ENCODE measurements around the gene ENDOV. TPM values are rescaled to one million over a fixed set of nuclear protein-coding genes. Genes with fewer than 3 reads are reported as not detected.
A peak's percentile ranks its signal among the peaks of the same experiment; 100 is the strongest.

ENDOV gene
- total RNA-seq, 1 donor from 2014 or later = 16.9 TPM

DNA sequence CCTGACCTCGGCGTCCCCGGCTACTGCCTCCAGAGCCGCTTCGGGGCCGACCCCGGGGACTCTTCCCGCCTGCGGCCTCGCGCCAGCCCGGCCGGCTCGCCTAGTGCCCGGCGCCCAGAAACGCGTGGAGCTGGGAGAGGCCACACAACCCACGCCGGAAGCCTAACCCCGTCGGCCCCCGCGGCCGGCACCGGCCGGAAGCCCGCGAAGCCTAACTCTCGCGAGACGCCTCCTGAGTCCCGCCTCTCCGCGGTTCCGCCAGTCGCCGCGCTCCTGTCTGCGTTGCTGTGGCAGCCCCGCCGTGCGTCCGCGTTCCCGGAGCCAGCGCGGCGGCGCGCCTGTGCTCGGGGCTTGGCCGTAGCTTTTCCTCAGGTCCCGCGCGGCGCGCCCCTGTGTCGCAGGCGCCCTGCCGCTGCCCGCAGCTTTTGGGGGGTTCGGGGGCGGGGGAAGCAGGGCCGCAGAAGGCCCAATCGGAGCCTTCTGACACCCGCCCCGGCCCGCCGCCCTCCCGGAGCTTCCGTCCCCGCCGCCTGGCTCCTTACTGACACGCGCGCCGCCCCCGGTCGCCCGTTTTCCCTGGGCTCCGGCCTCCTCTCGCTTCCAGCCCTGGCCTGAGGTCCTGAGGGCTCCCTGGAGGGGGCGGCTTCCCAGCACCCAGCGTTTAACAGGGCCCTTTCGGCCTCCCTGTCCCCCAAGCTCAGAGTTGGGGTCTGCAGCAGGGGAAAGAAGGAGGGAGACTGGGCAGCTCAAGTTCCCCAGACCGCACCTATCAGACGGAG is 39.8 kb downstream of the ENDOV start:
- no peaks in the 10 kb centered on the region for H3K9me3 Mint-ChIP-seq
- H3K27me3 Mint-ChIP-seq (ENCODE audit: insufficient read depth) = peaks cover 4% of the 10 kb centered on the region
- peak overlapping the region; percentile 95 for H3K27ac Mint-ChIP-seq
- peaks cover 45% of the 10 kb centered on the region for H3K4me1 Mint-ChIP-seq (ENCODE audit: low read depth)
- peak overlapping the region; percentile 93 for H3K4me3 Mint-ChIP-seq
- DNase-seq (ENCODE audit: low spot score) = peak; percentile 96
- H3K36me3 Mint-ChIP-seq (ENCODE audit: low read depth) = no peaks in the 10 kb centered on the region
- intact Hi-C loops (cut with micrococcal nuclease) = loop anchor here (1.0 to 2.0 kb wide), 6 partner anchors 20 to 581 kb away; partner anchors contain the start of genes BAIAP2, ENDOV and RPTOR

DNA sequence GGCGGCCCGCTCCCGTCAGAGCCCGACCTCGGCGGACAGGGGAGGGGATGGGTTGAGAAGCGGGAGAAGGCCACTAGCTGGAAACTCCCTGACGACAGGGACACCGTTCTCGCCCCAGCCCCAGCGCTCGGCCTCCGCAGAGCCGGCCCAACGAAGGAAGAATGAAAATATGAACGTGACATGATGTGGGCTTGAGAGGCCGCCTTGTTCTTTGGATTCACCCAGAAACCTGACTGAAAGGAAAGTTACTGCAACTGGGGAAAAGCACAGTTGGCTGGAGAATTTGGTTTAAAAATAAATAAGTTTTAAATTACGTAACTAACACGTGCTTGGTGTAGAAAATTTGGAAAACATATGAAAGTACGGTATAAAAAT is 40.4 kb downstream of the ENDOV start:
- H3K36me3 Mint-ChIP-seq (ENCODE audit: low read depth) = no peaks in the 10 kb centered on the region
- DNase-seq (ENCODE audit: low spot score) = peak; percentile 50
- H3K4me3 Mint-ChIP-seq = peak overlapping the region; percentile 93
- H3K27me3 Mint-ChIP-seq (ENCODE audit: insufficient read depth) = peaks cover 4% of the 10 kb centered on the region
- no peaks in the 10 kb centered on the region for H3K9me3 Mint-ChIP-seq
- peaks cover 45% of the 10 kb centered on the region for H3K4me1 Mint-ChIP-seq (ENCODE audit: low read depth)
- peak overlapping the region; percentile 95 for H3K27ac Mint-ChIP-seq
- intact Hi-C loops (cut with micrococcal nuclease) = loop anchor here (1.0 to 2.0 kb wide), 5 partner anchors 19 to 580 kb away; partner anchors contain the start of genes BAIAP2 and RPTOR

DNA sequence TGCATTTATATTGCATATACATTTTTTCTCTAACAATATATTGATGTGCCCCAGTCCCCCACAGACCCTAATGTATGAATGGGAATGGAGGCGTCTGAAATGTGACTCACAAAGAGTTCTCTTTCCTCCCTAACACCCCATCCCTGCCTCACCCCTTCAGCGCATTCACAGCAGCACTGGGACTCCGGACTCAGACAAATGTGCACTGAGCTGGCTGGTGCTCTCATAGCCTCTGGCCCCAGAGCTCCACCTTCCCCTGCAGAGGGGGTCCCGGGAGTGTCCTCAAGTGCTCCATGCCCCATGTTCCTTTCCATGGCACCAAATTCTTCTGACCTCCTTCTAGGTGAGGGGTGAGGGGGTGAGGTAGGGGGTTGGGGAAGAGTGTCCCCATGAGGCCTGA is 40.8 kb downstream of the ENDOV start:
- Mint-ChIP-seq H3K9me3 (no peaks in the 10 kb centered on the region), H3K4me1 (ENCODE audit: low read depth) (peaks cover 45% of the 10 kb centered on the region)
- intact Hi-C loops (cut with micrococcal nuclease) = loop anchor here (1.0 to 2.0 kb wide), 5 partner anchors 19 to 580 kb away; partner anchors contain the start of genes BAIAP2 and RPTOR

DNA sequence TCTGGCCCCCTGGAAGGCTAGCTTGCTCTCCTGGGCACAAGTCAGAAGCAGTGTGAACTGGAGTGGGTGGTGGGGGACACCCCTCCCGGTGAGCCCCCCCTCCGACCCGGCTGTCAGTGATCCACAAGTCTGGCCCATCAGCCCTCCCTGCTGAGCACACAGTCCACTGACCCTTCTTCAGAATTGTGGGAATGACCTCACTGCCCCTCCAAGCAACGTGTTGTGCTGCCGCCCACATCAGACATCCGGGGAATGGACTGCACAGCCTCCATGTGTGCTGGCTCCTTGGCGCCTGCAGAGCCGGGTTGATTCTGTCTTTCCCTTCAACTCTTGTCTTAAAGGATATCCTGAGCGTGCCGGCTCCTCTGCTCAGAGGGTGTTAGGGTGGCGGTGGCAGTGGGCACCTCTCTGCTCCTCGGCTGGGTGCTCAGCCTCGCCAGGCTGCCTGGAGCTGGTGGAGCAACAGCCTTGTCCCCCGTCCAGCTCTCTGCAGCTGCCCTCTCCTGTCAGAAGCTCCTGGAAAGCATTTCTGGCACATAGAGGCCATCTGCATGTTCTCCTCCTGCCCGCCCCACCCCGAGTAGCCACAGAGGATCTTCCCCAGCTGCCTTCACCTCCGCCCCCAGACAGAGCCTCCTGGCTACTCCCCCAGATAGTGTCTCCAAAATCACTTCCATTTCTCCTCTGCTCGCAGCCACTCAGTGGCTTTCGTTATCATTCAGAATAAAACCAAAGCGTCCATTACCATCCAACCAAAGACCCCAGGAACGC is 41.7 kb downstream of the ENDOV start:
- no peaks in the 10 kb centered on the region for H3K9me3 Mint-ChIP-seq
- H3K4me3 Mint-ChIP-seq = peak overlapping the region; percentile 93
- H3K27ac Mint-ChIP-seq = peak overlapping the region; percentile 29
- no peaks in the 10 kb centered on the region for H3K36me3 Mint-ChIP-seq (ENCODE audit: low read depth)
- H3K4me1 Mint-ChIP-seq (ENCODE audit: low read depth) = peaks cover 45% of the 10 kb centered on the region
- peaks cover 13% of the 10 kb centered on the region for H3K27me3 Mint-ChIP-seq (ENCODE audit: insufficient read depth)
- intact Hi-C loops (cut with micrococcal nuclease) = no loop called here
- DNase-seq (ENCODE audit: low spot score) = no peak

More for the DNA sequence above, 40.8 kb downstream of the ENDOV start:
- H3K36me3 Mint-ChIP-seq (ENCODE audit: low read depth) = no peaks in the 10 kb centered on the region
- H3K27me3 Mint-ChIP-seq (ENCODE audit: insufficient read depth) = peaks cover 8% of the 10 kb centered on the region
- no peak for DNase-seq (ENCODE audit: low spot score)
- peak overlapping the region; percentile 93 for H3K4me3 Mint-ChIP-seq
- peak overlapping the region; percentile 82 for H3K27ac Mint-ChIP-seq

DNA sequence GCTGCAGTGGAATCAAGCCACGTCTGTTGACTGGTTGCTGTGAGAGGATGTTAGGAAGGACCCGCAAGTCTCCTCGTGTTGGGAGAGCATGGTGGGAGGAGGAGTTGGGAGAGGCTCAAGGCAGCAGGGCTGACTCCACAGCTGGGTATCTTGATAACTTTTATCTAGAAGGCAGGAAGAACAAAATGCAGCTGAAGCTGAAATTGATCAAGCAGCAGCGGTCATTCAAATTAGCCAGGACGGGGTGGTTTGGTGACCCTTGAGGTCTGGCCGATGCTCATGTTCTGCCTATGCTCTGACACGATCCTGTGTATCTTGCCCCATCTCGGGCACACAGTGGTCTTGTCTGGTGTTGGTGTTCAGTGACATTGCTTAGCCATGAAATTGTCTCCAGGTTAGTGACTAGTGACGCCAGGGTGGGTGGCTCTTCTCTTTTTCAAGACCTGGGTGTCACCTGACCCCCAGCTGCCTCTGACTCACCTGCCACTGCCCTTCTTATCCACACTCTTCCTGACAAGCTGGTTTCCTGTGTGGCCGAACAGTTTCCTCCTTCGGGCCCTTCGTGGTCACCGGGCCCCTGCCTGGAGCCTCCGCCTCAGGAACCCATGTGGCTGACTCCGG is 42.4 kb downstream of the ENDOV start:
- peaks cover 16% of the 10 kb centered on the region for H3K27me3 Mint-ChIP-seq (ENCODE audit: insufficient read depth)
- H3K4me1 Mint-ChIP-seq (ENCODE audit: low read depth) = peaks cover 45% of the 10 kb centered on the region
- no peak overlapping the region for H3K27ac Mint-ChIP-seq
- no peaks in the 10 kb centered on the region for H3K36me3 Mint-ChIP-seq (ENCODE audit: low read depth)
- intact Hi-C loops (cut with micrococcal nuclease) = no loop called here
- DNase-seq (ENCODE audit: low spot score) = no peak
- peak overlapping the region; percentile 20 for H3K4me3 Mint-ChIP-seq
- no peaks in the 10 kb centered on the region for H3K9me3 Mint-ChIP-seq

DNA sequence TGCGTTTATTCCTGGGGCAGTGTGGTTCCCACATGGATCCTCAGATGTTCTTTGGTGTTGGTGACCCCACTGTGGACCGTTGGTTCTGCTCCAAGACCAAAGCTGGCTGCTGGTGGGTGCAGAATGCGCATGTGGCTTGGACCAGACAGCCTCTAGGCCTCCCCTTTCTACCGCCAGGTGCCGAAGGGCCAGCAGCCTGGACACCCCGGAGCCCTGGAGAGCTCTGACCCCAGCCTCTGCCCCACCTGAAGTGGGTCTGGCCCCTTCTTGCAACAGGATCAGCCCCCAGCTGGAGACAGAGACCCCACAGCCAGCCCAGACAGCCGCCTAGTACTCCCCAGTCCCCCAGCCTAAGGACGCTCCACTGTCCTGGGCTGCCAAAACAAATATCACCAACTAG is 43.0 kb downstream of the ENDOV start:
- no peak for DNase-seq (ENCODE audit: low spot score)
- Mint-ChIP-seq H3K9me3 (no peaks in the 10 kb centered on the region), H3K36me3 (ENCODE audit: low read depth) (no peaks in the 10 kb centered on the region), H3K27ac (no peak overlapping the region), H3K4me3 (peak overlapping the region; percentile 20), H3K4me1 (ENCODE audit: low read depth) (peaks cover 44% of the 10 kb centered on the region), H3K27me3 (ENCODE audit: insufficient read depth) (peaks cover 19% of the 10 kb centered on the region)
- intact Hi-C loops (cut with micrococcal nuclease) = no loop called here

DNA sequence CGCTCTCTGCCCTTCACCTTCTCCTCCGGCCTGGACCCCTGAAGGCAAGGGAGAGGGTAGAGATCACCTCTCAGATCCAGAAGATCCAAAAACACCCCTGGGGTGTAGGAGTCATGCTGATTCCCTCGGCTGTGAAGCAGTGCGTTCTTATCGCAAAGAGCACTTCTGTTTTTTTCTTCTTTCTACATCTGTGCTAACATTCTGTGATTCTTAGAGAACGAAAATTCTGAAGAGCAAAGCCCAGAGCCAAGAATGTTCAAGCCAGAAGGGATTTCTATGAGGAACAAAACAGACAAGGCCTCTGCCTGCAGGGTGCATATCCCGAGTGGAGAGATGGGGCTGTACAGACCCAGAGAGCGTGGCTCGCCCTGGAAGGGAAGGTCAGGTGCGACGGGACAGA is 44.3 kb downstream of the ENDOV start:
- peaks cover 32% of the 10 kb centered on the region for H3K4me1 Mint-ChIP-seq (ENCODE audit: low read depth)
- peaks cover 19% of the 10 kb centered on the region for H3K27me3 Mint-ChIP-seq (ENCODE audit: insufficient read depth)
- intact Hi-C loops (cut with micrococcal nuclease) = no loop called here

DNA sequence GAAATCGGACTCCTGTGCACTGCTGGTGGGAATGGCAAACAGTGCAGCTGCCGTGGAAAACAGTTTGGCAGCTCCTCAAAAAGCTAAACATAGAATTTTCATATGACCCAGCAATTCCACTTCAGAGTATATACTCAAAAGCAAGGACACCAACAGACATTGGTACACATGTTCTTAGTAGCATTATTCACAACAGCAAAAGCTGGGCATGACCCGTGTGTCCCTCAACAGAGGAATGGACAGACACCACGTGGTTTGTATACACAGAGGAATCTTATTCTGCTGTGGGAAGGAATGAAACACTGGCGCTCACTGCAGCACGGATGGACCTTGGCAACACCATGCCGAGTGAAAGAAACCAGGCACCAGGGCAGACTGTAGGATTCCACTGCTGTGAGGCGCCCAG is 45.5 kb downstream of the ENDOV start:
- Mint-ChIP-seq H3K4me1 (ENCODE audit: low read depth) (peaks cover 27% of the 10 kb centered on the region), H3K36me3 (ENCODE audit: low read depth) (no peaks in the 10 kb centered on the region), H3K4me3 (no peak overlapping the region), H3K27me3 (ENCODE audit: insufficient read depth) (peaks cover 19% of the 10 kb centered on the region), H3K9me3 (no peaks in the 10 kb centered on the region), H3K27ac (no peak overlapping the region)
- no peak for DNase-seq (ENCODE audit: low spot score)
- intact Hi-C loops (cut with micrococcal nuclease) = no loop called here

More for the DNA sequence above, 44.3 kb downstream of the ENDOV start:
- H3K36me3 Mint-ChIP-seq (ENCODE audit: low read depth) = no peaks in the 10 kb centered on the region
- no peak overlapping the region for H3K27ac Mint-ChIP-seq
- no peak for DNase-seq (ENCODE audit: low spot score)
- no peak overlapping the region for H3K4me3 Mint-ChIP-seq
- no peaks in the 10 kb centered on the region for H3K9me3 Mint-ChIP-seq

DNA sequence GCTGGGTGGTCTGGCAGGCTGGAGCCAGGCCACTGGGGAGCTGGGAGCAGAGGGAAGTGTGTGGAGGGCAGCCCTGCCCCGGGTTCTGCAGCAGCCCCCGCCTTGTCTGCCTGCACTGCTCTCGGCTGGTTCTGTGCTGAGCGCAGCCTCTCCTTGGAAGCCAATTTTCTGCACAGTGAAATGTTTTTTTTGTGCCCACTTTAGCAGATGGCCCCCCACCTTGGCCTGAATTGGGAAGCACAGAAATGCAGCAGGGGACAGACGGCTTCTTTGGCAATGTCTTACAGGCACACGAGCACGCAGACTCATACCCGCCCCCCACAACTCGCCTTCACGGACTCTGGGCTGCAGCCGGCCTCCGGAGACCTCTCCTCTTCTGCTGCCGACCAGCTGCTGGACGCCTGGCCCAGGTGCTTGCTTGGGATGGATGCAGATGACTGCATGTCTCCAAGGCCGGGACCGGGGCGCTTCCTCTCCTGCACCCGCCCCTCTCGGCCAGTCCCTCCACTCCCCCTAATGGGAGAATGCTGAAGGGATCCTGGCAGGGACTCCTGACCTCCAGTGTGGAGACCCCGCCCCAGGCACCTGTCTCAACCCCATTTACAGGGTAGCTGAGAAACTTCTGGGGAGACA is 46.7 kb downstream of the ENDOV start:
- Mint-ChIP-seq H3K9me3 (no peaks in the 10 kb centered on the region), H3K4me1 (ENCODE audit: low read depth) (peaks cover 18% of the 10 kb centered on the region), H3K36me3 (ENCODE audit: low read depth) (no peaks in the 10 kb centered on the region), H3K27ac (no peak overlapping the region), H3K4me3 (no peak overlapping the region), H3K27me3 (ENCODE audit: insufficient read depth) (peaks cover 17% of the 10 kb centered on the region)
- intact Hi-C loops (cut with micrococcal nuclease) = no loop called here
- DNase-seq (ENCODE audit: low spot score) = no peak

DNA sequence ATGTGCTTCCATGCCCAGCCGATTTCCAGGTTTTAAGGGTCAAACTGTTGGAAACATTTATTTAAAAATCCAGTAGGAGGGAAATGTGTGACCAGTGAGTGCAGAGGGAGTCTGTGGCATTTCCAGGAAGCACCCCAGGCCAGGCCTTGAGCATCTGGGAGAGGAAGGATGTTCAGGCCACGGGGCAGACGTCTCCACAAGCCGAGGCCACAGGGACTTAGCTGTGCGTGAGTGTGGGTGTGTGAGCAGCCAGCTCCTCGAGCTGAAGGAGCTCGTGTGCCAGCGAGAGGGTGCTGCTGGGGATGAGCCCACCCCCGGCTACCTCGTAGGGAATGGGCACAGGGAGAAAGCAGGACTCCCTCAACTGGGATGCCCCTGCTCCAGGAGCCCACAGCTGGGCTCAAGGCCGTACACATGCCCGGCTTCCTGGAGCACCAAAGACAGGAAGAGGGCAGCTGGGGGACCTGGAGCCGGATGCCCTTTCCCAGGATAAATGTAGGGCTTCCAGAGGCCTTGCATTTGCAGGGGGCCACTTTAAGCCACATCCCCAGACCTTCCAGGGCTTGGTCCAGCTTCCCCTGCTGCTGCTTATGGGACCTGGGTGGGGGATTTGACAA is 48.9 kb downstream of the ENDOV start:
- no peak for DNase-seq (ENCODE audit: low spot score)
- Mint-ChIP-seq H3K4me3 (no peak overlapping the region), H3K9me3 (no peaks in the 10 kb centered on the region), H3K36me3 (ENCODE audit: low read depth) (peaks cover 6% of the 10 kb centered on the region), H3K27ac (no peak overlapping the region), H3K4me1 (ENCODE audit: low read depth) (no peaks in the 10 kb centered on the region), H3K27me3 (ENCODE audit: insufficient read depth) (peaks cover 22% of the 10 kb centered on the region)
- intact Hi-C loops (cut with micrococcal nuclease) = no loop called here

DNA sequence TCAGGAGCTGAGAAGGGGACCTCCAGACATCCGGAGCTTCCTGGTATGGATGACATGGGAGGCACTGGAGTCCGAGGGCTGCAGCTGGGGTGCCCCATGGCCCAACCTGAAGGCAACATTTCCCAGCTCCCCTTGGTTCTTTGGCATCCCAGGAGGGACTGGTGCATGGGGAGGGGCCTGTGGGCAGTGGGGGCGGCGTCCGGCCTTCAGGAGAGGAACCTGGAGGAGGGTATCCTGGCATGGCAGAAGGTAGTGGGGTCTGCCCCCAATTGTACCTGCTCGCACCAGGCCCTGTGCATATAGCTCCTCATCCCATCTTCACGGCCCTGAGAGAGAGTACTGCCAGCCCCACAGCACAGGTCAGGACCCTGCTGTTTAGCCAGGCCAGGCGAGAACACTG is 49.5 kb downstream of the ENDOV start:
- H3K4me3 Mint-ChIP-seq = no peak overlapping the region
- H3K27me3 Mint-ChIP-seq (ENCODE audit: insufficient read depth) = peaks cover 22% of the 10 kb centered on the region
- no peaks in the 10 kb centered on the region for H3K4me1 Mint-ChIP-seq (ENCODE audit: low read depth)
- no peaks in the 10 kb centered on the region for H3K9me3 Mint-ChIP-seq
- H3K27ac Mint-ChIP-seq = no peak overlapping the region
- intact Hi-C loops (cut with micrococcal nuclease) = no loop called here
- DNase-seq (ENCODE audit: low spot score) = no peak
- H3K36me3 Mint-ChIP-seq (ENCODE audit: low read depth) = peaks cover 7% of the 10 kb centered on the region

DNA sequence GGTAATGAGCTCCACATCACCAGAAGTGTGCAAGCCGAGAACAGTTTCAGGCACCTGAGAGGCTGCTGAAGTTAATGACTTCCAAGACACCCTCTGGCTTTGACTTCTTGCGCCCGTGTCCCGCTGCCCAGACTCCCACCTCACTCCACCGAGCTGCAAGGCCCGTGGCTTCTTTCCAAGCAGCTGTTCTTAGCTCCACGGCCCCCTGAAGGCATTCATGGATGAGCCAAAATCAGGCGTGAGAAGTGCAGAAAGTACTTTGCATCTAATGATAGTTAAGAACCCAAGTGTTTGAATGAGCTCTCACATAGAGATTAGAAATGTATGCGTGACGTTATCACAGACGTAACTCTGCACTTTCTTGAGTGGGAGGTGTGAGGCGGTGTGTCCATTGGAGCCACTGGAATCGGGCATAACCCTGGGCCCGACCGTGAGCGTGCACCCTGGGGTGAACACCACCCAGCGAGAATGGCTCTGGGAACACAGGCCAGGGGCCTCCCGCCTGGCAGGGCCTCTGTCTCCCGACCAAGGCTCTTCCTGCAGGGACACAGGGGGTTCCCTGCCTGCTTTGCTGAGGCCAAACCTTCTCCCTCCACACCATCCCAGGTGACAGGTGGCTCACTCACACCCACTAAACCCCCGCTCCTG is 50.5 kb downstream of the ENDOV start:
- Mint-ChIP-seq H3K27me3 (ENCODE audit: insufficient read depth) (peaks cover 22% of the 10 kb centered on the region), H3K9me3 (no peaks in the 10 kb centered on the region), H3K4me1 (ENCODE audit: low read depth) (no peaks in the 10 kb centered on the region), H3K4me3 (no peak overlapping the region), H3K36me3 (ENCODE audit: low read depth) (peaks cover 9% of the 10 kb centered on the region), H3K27ac (no peak overlapping the region)
- no peak for DNase-seq (ENCODE audit: low spot score)
- intact Hi-C loops (cut with micrococcal nuclease) = no loop called here

All from activated T-helper 1 cell treated with anti-CD3 and anti-CD28 coated beads, Interleukin-12 subunit alpha, Interleukin-12 subunit beta, Interleukin-2, Interleukin-4 antibody, amounts not matched to agents 30 ng/mL and 10 ng/mL and 1 ng/mL, durations not matched to agents 14 hours and 24 hours and 36 hours (primary cell).